Skeletal muscle tissue (tissue), 4 donors: ENCODE results near the gene SST. TPM values are rescaled to one million over a fixed set of nuclear protein-coding genes. Genes with fewer than 3 reads are reported as not detected.

Source experiments
- H3K27ac ChIP-seq: one replicate; pipeline ENCODE4 v1.7.0; 2013; ENCODE audit warnings: mild to moderate bottlenecking, low read depth, low read length, inconsistent platforms
- H3K27me3 ChIP-seq, 3 donors: one replicate each; pipeline ENCODE4 v1.7.0; 2013; ENCODE audit warnings: low read length in 3 of 3; ENCODE audit not compliant: control insufficient read depth in 3 of 3, insufficient read depth in 3 of 3
- H3K36me3 ChIP-seq, 3 donors: one replicate each; pipeline ENCODE4 v1.7.0; 2013; ENCODE audit warnings: low read length in 3 of 3; ENCODE audit not compliant: control insufficient read depth in 3 of 3, insufficient read depth in 3 of 3
- H3K4me1 ChIP-seq, 3 donors: one replicate each; pipeline ENCODE4 v1.7.0; 2013; ENCODE audit warnings: low read length in 3 of 3, mild to moderate bottlenecking in 3 of 3; ENCODE audit not compliant: control insufficient read depth in 3 of 3, insufficient read depth in 3 of 3
- H3K4me3 ChIP-seq, 3 donors: one replicate each; pipeline ENCODE4 v1.7.0; 2013; ENCODE audit warnings: low read length in 3 of 3
- H3K9ac ChIP-seq, 3 donors: one replicate each; pipeline ENCODE4 v1.7.0; 2013; ENCODE audit warnings: low read length in 3 of 3, mild to moderate bottlenecking in 3 of 3, moderate library complexity in 2 of 3, low read depth in 1 of 3
- H3K9me3 ChIP-seq, 3 donors: one replicate each; pipeline ENCODE4 v1.7.0; 2013; ENCODE audit warnings: low read length in 3 of 3; ENCODE audit not compliant: control insufficient read depth in 3 of 3
- total RNA-seq: library from RNA; depleted of rRNA; stranded (reverse); fragments of >200 nt; gene quantifications from one replicate; pipeline ENCODE4 v1.2.3, GENCODE V29; 2014
- donor health status: Osteomylitis.

The SST gene
- total RNA-seq = not detected

GRCh38 chr3:187669675-187670504, at the start of gene SST:
Gene SST (minus strand): TSS chr3:187670394. CDS start chr3:187670291, 103 bp downstream.
- H3K27me3 ChIP-seq = peaks cover 28 to 29% (median 28%) of the 10 kb centered on the region in 3 donors
- no peaks in the 10 kb centered on the region for H3K36me3 ChIP-seq
- no peaks in the 10 kb centered on the region for H3K9me3 ChIP-seq
- no peak within 1 kb of the TSS for H3K4me3 ChIP-seq
- H3K4me1 ChIP-seq = no peaks in the 10 kb centered on the region
- no peak within 1 kb of the TSS for H3K27ac ChIP-seq
- no peak within 1 kb of the TSS for H3K9ac ChIP-seq

GRCh38 chr3:187719628-187720336, 49.6 kb upstream of the SST start:
- peak overlapping the region in 2 of 3 donors; percentile 21 to 65 for H3K9ac ChIP-seq
- H3K4me1 ChIP-seq = peaks cover 14 to 21% (median 16%) of the 10 kb centered on the region in 3 donors
- H3K4me3 ChIP-seq = no peak overlapping the region
- H3K9me3 ChIP-seq = no peaks in the 10 kb centered on the region
- peak overlapping the region; percentile 68 for H3K27ac ChIP-seq
- H3K27me3 ChIP-seq = no peaks in the 10 kb centered on the region
- peaks cover 18 to 38% (median 36%) of the 10 kb centered on the region in 3 donors for H3K36me3 ChIP-seq

- H3K4me1 ChIP-seq = peaks cover 17 to 30% (median 22%) of the 10 kb centered on the region in 3 donors
- no peak overlapping the region for H3K4me3 ChIP-seq
- no peak overlapping the region for H3K9ac ChIP-seq
- peaks cover 15 to 28% (median 26%) of the 10 kb centered on the region in 3 donors for H3K36me3 ChIP-seq
- no peaks in the 10 kb centered on the region for H3K27me3 ChIP-seq
- no peak overlapping the region for H3K27ac ChIP-seq
- no peaks in the 10 kb centered on the region for H3K9me3 ChIP-seq
Measured at GRCh38 chr3:187718802-187719201, 48.6 kb upstream of the SST start.

GRCh38 chr3:187717572-187717971, 47.4 kb upstream of the SST start:
- Histone ChIP-seq H3K9ac (no peak overlapping the region), H3K4me3 (no peak overlapping the region), H3K27me3 (no peaks in the 10 kb centered on the region), H3K4me1 (peaks cover 17 to 31% (median 22%) of the 10 kb centered on the region in 3 donors), H3K36me3 (peaks cover 12 to 18% (median 14%) of the 10 kb centered on the region in 3 donors), H3K9me3 (no peaks in the 10 kb centered on the region), H3K27ac (no peak overlapping the region)

- peaks cover 6 to 12% (median 12%) of the 10 kb centered on the region in 3 donors for H3K4me1 ChIP-seq
- no peaks in the 10 kb centered on the region for H3K9me3 ChIP-seq
- H3K27ac ChIP-seq = no peak overlapping the region
- H3K4me3 ChIP-seq = no peak overlapping the region
- no peaks in the 10 kb centered on the region for H3K27me3 ChIP-seq
- no peak overlapping the region for H3K9ac ChIP-seq
- H3K36me3 ChIP-seq = no peaks in the 10 kb centered on the region
Measured at GRCh38 chr3:187714404-187714979, 44.3 kb upstream of the SST start.

GRCh38 chr3:187713504-187713903, 43.3 kb upstream of the SST start:
- H3K9me3 ChIP-seq = no peaks in the 10 kb centered on the region
- peak overlapping the region in 2 of 3 donors; percentile 24 to 34 for H3K4me3 ChIP-seq
- no peak overlapping the region for H3K27ac ChIP-seq
- no peaks in the 10 kb centered on the region for H3K27me3 ChIP-seq
- H3K4me1 ChIP-seq = peaks cover 3 to 12% (median 8%) of the 10 kb centered on the region in 3 donors
- peak overlapping the region; percentile 12 to 48 (median 41) for H3K9ac ChIP-seq
- H3K36me3 ChIP-seq = no peaks in the 10 kb centered on the region

GRCh38 chr3:187709155-187709554, 39.0 kb upstream of the SST start:
- Histone ChIP-seq H3K4me1 (peaks cover 8 to 22% (median 22%) of the 10 kb centered on the region in 3 donors), H3K9me3 (no peaks in the 10 kb centered on the region), H3K27me3 (no peaks in the 10 kb centered on the region), H3K9ac (no peak overlapping the region), H3K36me3 (no peaks in the 10 kb centered on the region), H3K27ac (no peak overlapping the region), H3K4me3 (no peak overlapping the region)

- peaks cover 8 to 19% (median 18%) of the 10 kb centered on the region in 3 donors for H3K4me1 ChIP-seq
Measured at GRCh38 chr3:187708696-187709095, 38.5 kb upstream of the SST start.

GRCh38 chr3:187706971-187707370, 36.8 kb upstream of the SST start:
- Histone ChIP-seq H3K4me1 (peaks cover 20 to 34% (median 29%) of the 10 kb centered on the region in 3 donors), H3K27me3 (no peaks in the 10 kb centered on the region), H3K36me3 (no peaks in the 10 kb centered on the region), H3K27ac (no peak overlapping the region), H3K4me3 (no peak overlapping the region), H3K9ac (no peak overlapping the region), H3K9me3 (no peaks in the 10 kb centered on the region)

More at GRCh38 chr3:187708696-187709095, 38.5 kb upstream of the SST start:
- no peak overlapping the region for H3K9ac ChIP-seq
- no peak overlapping the region for H3K4me3 ChIP-seq
- no peak overlapping the region for H3K27ac ChIP-seq
- H3K9me3 ChIP-seq = no peaks in the 10 kb centered on the region
- H3K27me3 ChIP-seq = no peaks in the 10 kb centered on the region
- no peaks in the 10 kb centered on the region for H3K36me3 ChIP-seq
